Measurements from ENCODE around the gene GLDC. TPM values are rescaled to one million over a fixed set of nuclear protein-coding genes. Genes with fewer than 3 reads are reported as not detected.

Gene GLDC
- total RNA-seq, 1 experiment from 2014 or later, result 1.5 TPM

DNA sequence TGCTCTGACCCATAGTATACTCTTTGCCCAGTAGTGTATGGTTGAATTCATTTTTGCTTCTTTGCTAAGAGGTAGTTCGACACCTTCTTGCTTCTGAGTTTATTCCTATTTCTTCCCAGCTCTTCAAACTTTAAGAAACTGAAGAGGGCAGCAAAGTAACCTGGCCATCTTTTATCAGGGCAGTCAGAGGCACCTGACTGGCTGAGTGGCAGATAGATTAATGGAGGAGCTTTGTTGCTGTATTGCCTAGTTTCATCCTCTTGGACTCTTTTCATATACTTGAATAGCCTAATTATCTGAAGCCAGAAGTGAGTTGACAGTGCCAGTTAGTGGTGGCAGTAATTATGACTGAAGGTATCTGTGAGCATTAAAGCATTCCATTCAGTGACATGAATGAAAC, 150.1 kb downstream of the GLDC start:
- Histone ChIP-seq H3K27me3 (ENCODE audit: insufficient read depth, low read depth) (no peaks in the 10 kb centered on the region), H3K27ac (0 out of 2 replicates have a peak overlapping the region, but pooled peaks have one; percentile 12), H3K79me2 (ENCODE audit: low read depth) (no peaks in the 10 kb centered on the region), H3F3A (ENCODE audit: insufficient read depth, low read depth) (no peaks in the 10 kb centered on the region), H3K4me3 (no peak overlapping the region), H3K9me2 (ENCODE audit: insufficient read depth) (no peaks in the 10 kb centered on the region), H3K4me2 (no peak overlapping the region), H3K36me3 (ENCODE audit: low read depth) (no peaks in the 10 kb centered on the region; the same call in 1 of the 2 replicates), H2AFZ (no peak overlapping the region), H4K20me1 (ENCODE audit: insufficient read depth) (no peaks in the 10 kb centered on the region), H3K4me1 (replicated peaks; ENCODE audit: insufficient read depth) (no peaks in the 10 kb centered on the region), H3K9me3 (ENCODE audit: insufficient read depth, low read depth) (no peaks in the 10 kb centered on the region)
- ChIA-PET POLR2A (ENCODE audit: unreplicated experiment) (no interaction called here), CTCF (interaction anchor here (1.0 kb wide), 1 partner anchor 72 kb away, joined by 4 read pairs; no protein-coding TSS in a partner anchor)
- intact Hi-C loops (cut with micrococcal nuclease; ENCODE audit: unreplicated experiment), result no loop called here
- TF ChIP-seq CTCF (conservative IDR thresholded peaks at IDR 0.05) (no peak), EZH2 (IDR thresholded peaks at IDR 0.05; ENCODE audit: low read depth) (no peak)
- no peak for DNase-seq
- no TSS peak for BruUV-seq (replicated peaks)

GRCh38 chr9:6490863-6491262, 154.7 kb downstream of the GLDC start:
- no peaks in the 10 kb centered on the region for H4K20me1 ChIP-seq (ENCODE audit: insufficient read depth)
- H3K4me2 ChIP-seq, result no peak overlapping the region
- H3K4me1 ChIP-seq (replicated peaks; ENCODE audit: insufficient read depth), result no peaks in the 10 kb centered on the region
- intact Hi-C loops (cut with micrococcal nuclease; ENCODE audit: unreplicated experiment), result no loop called here
- H3F3A ChIP-seq (ENCODE audit: insufficient read depth, low read depth), result no peaks in the 10 kb centered on the region
- ChIA-PET POLR2A (ENCODE audit: unreplicated experiment) (no interaction called here), CTCF (no interaction called here)
- TF ChIP-seq CTCF (conservative IDR thresholded peaks at IDR 0.05), result no peak
- TF ChIP-seq EZH2 (IDR thresholded peaks at IDR 0.05; ENCODE audit: low read depth), result no peak
- H3K9me3 ChIP-seq (ENCODE audit: insufficient read depth, low read depth), result no peaks in the 10 kb centered on the region
- H3K27ac ChIP-seq, result no peak overlapping the region
- no peak overlapping the region for H2AFZ ChIP-seq
- peaks cover 4% of the 10 kb centered on the region; the same call in 1 of the 2 replicates for H3K36me3 ChIP-seq (ENCODE audit: low read depth)
- BruUV-seq (replicated peaks), result no TSS peak
- no peak overlapping the region for H3K4me3 ChIP-seq
- no peaks in the 10 kb centered on the region for H3K27me3 ChIP-seq (ENCODE audit: insufficient read depth, low read depth)
- H3K9me2 ChIP-seq (ENCODE audit: insufficient read depth), result no peaks in the 10 kb centered on the region
- H3K79me2 ChIP-seq (ENCODE audit: low read depth), result no peaks in the 10 kb centered on the region
- no peak for DNase-seq

DNA sequence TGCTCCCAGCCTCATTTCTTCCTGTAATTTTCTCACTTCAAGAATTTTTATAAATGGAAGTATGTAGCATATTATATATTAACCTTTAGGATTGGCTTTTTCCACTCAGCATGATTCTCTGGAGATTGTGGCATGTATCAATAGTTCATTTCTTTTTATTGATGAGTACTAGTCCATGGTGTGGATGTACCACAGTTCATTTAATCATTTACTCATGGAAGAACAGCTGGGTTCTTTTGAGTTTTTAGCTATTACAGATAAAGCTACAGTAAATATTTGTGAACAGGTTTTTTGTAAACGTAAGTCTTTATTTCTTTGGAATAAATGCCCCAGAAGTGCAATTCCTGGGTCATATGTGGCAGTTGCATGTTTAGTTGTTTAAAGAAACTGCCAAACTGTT, 156.4 kb downstream of the GLDC start:
- no peak for TF ChIP-seq CTCF (conservative IDR thresholded peaks at IDR 0.05)
- TF ChIP-seq EZH2 (IDR thresholded peaks at IDR 0.05; ENCODE audit: low read depth), result no peak
- POLR2A ChIA-PET (ENCODE audit: unreplicated experiment), result no interaction called here
- intact Hi-C loops (cut with micrococcal nuclease; ENCODE audit: unreplicated experiment), result no loop called here

More for the DNA sequence above, 156.4 kb downstream of the GLDC start:
- no peak overlapping the region for H3K4me2 ChIP-seq
- no peak overlapping the region for H2AFZ ChIP-seq
- CTCF ChIA-PET, result no interaction called here
- no peak for DNase-seq
- no peaks in the 10 kb centered on the region for H3K4me1 ChIP-seq (replicated peaks; ENCODE audit: insufficient read depth)
- H3F3A ChIP-seq (ENCODE audit: insufficient read depth, low read depth), result no peaks in the 10 kb centered on the region
- peaks cover 4% of the 10 kb centered on the region; the same call in 1 of the 2 replicates for H3K36me3 ChIP-seq (ENCODE audit: low read depth)
- no peaks in the 10 kb centered on the region for H3K9me3 ChIP-seq (ENCODE audit: insufficient read depth, low read depth)
- no peaks in the 10 kb centered on the region for H3K27me3 ChIP-seq (ENCODE audit: insufficient read depth, low read depth)
- H3K4me3 ChIP-seq, result no peak overlapping the region
- H3K9me2 ChIP-seq (ENCODE audit: insufficient read depth), result no peaks in the 10 kb centered on the region
- H4K20me1 ChIP-seq (ENCODE audit: insufficient read depth), result no peaks in the 10 kb centered on the region
- no peak overlapping the region for H3K27ac ChIP-seq
- no peaks in the 10 kb centered on the region for H3K79me2 ChIP-seq (ENCODE audit: low read depth)
- BruUV-seq (replicated peaks), result no TSS peak
